HL-60/S4 treated with phorbol 12-myristate 13-acetate at 8.2 ng/mL for 4 days and 3 days (cell line): Measurements from ENCODE around the gene BMPR1B.
"Not testable (repeated sequence)": the region's sequence is repeated elsewhere in the genome, so short reads cannot be mapped to it uniquely, and the experiment has no call there.

Experiments used
- in situ Hi-C: fragments of 300-500 bp; cut with MboI; formaldehyde crosslinking; loops from 2 replicates; pipeline ENCODE4 v1.15.0; 2022; ENCODE audit warnings: low sequenced_read_pairs

Gene BMPR1B

GRCh38 chr4:95122001-95122400 lies 364.2 kb downstream of the BMPR1B start:
- in situ Hi-C loops = no loop called here

- in situ Hi-C loops = no loop called here
These were observed 367.2 kb downstream of the BMPR1B start for GRCh38 chr4:95124906-95125504.

- in situ Hi-C loops = no loop called here
These were observed 371.3 kb downstream of the BMPR1B start for GRCh38 chr4:95129031-95129430.

DNA sequence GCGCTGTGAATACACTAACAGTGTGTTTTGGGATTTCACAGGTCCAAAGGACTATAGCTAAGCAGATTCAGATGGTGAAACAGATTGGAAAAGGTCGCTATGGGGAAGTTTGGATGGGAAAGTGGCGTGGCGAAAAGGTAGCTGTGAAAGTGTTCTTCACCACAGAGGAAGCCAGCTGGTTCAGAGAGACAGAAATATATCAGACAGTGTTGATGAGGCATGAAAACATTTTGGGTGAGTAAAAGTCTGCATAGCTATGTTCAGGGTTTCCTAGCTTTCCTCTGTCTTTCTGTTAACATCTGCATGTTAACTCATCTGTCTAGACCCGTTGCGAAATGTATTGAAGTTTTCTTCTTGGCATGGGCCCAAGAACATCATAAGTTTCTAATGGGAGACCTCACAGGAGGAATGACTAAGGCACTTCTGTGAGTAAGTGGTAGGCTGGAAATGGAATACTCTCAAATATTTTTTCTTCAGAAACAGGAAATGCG lies 372.1 kb downstream of the BMPR1B start:
- in situ Hi-C loops = no loop called here

- in situ Hi-C loops = not testable (repeated sequence)
These were observed 376.3 kb downstream of the BMPR1B start for GRCh38 chr4:95134016-95134415.

- in situ Hi-C loops = not testable (repeated sequence)
These were observed 381.7 kb downstream of the BMPR1B start for GRCh38 chr4:95139424-95139823.

DNA sequence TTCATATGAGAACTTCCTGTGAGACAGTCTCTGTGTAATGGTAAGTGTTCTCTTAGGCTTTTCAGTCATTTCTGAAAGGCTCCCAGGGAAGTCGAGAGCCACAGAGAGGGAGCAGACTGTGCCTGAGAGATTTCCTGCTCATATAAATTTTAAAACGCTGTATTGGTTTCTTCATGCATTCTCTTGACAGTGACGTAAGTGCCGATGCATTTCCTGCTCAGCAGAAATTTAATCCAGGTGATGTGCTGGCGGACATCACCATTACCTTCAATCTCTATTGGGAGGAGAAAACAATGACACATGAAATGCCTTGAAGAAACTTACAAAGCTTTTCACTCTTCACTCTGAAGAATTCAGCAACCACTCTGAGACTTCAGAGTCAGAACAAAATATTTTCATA lies 383.6 kb downstream of the BMPR1B start:
- in situ Hi-C loops = no loop called here

DNA sequence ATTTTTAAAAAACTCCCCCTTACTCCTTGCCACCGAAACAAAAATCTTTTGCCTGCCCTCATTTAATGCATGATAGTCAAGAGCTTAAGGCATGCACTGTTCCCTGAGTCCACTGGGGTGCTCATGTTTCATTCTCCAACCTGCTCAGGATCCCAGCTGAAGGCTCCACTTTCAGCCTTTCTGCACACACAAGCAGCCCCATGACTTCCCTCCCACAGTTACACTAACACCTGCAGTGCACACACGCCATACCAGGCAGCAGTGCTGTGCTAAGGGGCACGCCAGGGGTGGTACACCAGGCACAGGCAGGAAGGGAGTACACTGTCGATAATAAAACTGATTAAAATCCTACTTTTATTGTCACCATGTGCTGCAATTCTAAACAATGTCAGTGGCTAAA lies 385.2 kb downstream of the BMPR1B start:
- in situ Hi-C loops = no loop called here

DNA sequence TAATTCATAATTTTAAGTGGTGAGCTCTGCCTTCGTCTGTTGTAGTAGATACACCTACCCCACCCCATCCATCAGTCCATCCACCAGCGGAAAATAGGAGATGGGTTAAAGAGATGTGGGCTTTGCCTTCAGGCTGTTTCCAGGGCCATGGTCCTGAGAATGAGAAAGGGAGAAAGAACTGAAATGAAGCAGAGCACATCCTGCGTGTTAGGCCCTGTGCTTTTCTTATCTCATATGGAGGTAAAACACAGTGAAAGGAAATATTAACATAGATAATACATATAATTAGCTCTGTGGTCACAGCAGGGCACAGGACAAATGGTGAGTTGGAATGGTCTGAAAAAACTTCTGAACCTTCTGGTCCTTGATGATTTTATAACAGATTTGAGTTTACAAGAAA lies 393.5 kb downstream of the BMPR1B start:
- in situ Hi-C loops = no loop called here

GRCh38 chr4:95153182-95153581 lies 395.4 kb downstream of the BMPR1B start:
- in situ Hi-C loops = no loop called here

DNA sequence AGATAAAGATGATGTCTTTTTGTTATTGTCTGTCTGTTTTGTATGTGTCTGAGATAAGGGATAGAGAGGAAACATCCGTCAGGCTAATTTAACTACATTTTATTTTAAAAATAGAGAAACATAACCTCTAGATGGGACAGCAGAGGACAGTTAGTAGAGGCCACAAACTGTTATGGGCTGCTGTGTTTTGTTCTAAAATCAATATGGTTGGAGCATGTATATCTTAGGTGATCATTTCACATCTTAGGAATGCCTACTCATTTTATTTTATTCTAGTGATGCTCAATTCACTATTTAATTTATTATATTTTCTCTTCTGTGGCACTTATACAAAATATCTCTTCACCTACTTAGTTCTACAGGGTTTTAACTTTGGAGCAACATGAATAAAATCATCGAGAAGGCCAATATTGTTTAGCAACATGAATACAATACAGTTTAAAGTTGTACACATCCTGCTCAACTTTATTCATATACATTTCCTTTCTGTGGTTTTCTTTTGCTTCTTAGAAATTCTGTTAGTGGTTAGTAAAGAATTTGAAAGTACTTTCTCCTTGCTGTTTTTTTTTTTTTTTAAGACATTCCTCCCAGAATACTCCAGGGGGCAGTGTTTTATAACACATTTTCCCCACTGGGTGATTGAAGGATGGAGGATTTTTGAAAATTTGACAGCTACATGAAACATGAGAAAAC lies 398.1 kb downstream of the BMPR1B start:
- in situ Hi-C loops = no loop called here

DNA sequence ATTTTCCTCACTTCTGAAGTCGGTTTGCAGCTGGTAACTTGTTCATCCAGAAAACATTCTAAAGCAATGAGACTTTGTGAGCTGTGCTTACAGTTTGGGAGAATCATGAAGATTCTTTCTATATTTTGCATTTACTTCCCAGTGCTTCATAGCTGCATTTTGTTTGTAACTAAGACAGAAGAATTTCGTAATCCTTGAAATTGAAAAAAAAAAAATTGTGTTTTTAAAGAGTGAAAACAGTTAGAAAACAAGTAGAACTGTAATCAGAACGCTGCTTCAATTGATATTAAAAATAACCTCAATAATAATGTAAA lies 398.7 kb downstream of the BMPR1B start:
- in situ Hi-C loops = no loop called here

DNA sequence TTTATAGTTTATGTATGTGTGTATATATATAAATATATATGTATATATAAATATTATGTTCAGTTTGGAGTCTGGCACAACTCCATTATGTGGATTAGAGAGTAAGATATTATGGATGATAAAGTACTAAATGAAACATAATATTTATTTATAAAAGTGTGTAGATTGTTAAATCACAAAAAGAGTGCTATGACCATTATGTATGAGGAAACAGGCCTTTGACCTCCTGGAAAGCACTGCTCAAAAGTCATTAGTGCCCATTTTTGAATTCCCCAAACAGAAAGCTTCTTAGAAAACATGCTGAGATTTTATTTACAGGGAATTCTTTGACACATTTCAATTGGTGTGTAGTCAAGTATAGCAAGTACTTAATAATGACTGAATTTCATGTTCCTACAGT lies 399.8 kb downstream of the BMPR1B start:
- in situ Hi-C loops = no loop called here

DNA sequence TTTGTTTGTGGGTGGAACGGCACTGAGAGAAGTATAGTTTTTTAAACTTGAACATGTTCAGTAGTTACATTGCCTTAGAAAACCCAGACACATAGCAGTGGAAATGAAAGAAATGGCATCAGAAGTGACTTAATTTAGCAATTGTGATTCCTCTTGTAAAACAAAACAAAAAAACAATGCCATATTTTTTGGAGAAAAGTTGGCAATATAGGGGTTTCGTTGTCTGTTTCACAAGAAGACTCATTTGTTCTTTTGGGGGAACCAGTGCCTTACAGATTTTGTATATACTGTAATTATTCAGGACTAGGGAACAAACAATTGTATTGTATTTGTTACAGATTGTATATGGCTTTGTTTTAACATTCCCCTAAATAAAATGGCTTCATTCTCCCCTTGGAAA lies 400.3 kb downstream of the BMPR1B start:
- in situ Hi-C loops = no loop called here

DNA sequence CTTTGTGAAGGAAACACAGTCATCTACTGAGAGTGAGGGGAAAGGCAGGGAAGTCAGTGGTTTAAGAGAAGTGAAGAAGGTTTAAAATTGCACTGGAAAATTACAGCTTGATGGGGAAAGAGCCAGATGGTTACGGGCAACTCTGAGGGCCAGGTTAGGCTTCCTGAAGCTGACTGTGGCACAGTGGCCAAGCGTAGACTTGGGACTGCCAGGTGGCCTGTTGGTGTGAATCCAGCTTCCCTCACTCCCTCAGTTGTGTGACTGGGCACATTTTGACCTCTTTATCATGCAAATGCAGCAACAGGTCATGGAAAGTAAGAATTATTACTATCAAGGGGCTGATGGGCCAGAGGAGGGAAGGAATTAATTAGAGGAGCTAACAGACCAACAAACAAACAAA lies 400.9 kb downstream of the BMPR1B start:
- in situ Hi-C loops = no loop called here

GRCh38 chr4:95159384-95159783 lies 401.6 kb downstream of the BMPR1B start:
- in situ Hi-C loops = no loop called here

DNA sequence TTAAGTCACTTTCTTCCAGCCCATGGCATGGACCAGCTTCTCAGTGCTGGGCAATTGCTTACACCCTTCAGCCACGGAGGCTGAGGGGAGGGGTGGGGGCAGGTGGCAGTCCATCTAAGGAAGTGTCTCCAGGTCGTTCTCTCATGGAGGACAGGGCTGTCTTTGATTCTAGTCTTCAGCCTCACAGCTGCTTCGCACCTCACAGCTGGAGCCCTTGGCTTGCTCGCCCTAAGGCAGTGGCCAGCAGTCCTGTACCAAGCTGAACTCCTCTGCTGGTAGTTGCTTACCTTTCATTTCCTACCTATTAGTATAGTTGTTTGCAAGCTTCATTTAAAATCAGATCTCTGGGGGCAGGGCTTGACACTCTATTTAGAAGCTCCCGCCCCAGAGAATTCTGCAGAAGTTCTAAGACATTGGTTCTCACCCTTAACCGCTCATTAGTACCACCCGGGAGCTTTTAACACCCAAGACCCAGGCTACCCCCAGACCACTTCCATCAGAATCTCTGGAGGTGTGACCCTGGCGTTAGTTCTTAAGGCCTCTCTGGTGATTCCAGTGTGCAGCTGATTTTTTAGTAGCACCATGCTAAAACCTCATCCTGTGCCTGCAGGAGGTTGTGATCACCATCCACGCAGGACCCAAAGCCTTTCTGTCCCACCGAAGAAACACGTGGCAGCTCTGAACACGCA lies 404.2 kb downstream of the BMPR1B start:
- in situ Hi-C loops = no loop called here

- in situ Hi-C loops = no loop called here
These were observed 405.1 kb downstream of the BMPR1B start for GRCh38 chr4:95162867-95163266.

GRCh38 chr4:95165926-95166524 lies 408.3 kb downstream of the BMPR1B start:
- in situ Hi-C loops = no loop called here

- in situ Hi-C loops = no loop called here
These were observed 410.1 kb downstream of the BMPR1B start for GRCh38 chr4:95167805-95168204.

GRCh38 chr4:95170176-95170575 lies 412.4 kb downstream of the BMPR1B start:
- in situ Hi-C loops = no loop called here

DNA sequence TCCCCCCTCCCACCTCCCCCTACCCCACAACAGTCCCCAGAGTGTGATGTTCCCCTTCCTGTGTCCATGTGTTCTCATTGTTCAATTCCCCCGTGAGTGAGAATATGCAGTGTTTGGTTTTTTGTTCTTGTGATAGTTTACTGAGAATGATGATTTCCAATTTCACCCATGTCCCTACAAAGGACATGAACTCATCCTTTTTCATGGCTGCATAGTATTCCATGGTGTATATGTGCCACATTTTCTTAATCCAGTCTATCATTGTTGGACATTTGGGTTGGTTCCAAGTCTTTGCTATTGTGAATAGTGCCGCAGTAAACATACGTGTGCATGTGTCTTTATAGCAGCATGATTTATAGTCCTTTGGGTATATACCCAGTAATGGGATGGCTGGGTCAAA lies 413.6 kb downstream of the BMPR1B start:
- in situ Hi-C loops = not testable (repeated sequence)
